Measurements from ENCODE around the gene SIRT3. TPM values are rescaled to one million over a fixed set of nuclear protein-coding genes. Genes with fewer than 3 reads are reported as not detected.

The SIRT3 gene
- total and polyA plus RNA-seq, 2 of the 13 experiments (the other 11 are each of a cell fraction or from before 2014, with no cell fraction given) = 15.1 to 18.2 TPM

GRCh38 chr11:207208-207862 lies 28.8 kb downstream of the SIRT3 start, which contains the start of the genes BET1L and RIC8A (continued):
- TF ChIP-seq CBX2 (IDR thresholded peaks at IDR 0.05; ENCODE audit: low read depth, low read length) = no peak
- no peak for TF ChIP-seq CBX2 (CRISPR knock-in tag; IDR thresholded peaks at IDR 0.05; ENCODE audit: low read depth)
- TF ChIP-seq DBP (CRISPR knock-in tag; IDR thresholded peaks at IDR 0.05; ENCODE audit: not compliant biosample characterization) = no peak
- no peak for TF ChIP-seq ZNF432 (CRISPR knock-in tag; IDR thresholded peaks at IDR 0.05; ENCODE audit: borderline replicate concordance)
- TF ChIP-seq GATA4 (IDR thresholded peaks at IDR 0.05; ENCODE audit: borderline replicate concordance, low read depth) = peak; percentile 50
- no peak; the same call in 1 of the 2 replicates for TF ChIP-seq FOXA3 (CRISPR knock-in tag; IDR thresholded peaks at IDR 0.05)
- no peak for TF ChIP-seq RBAK (CRISPR knock-in tag; IDR thresholded peaks at IDR 0.05)
- no peak for TF ChIP-seq ZNF737 (CRISPR knock-in tag; IDR thresholded peaks at IDR 0.05; ENCODE audit: borderline replicate concordance)
- no peak for TF ChIP-seq ZBTB21 (CRISPR knock-in tag; IDR thresholded peaks at IDR 0.05)
- no peak for TF ChIP-seq ZBTB8A (CRISPR knock-in tag; IDR thresholded peaks at IDR 0.05; ENCODE audit: borderline replicate concordance, low read depth)
- no peak for TF ChIP-seq ZNF549 (CRISPR knock-in tag; IDR thresholded peaks at IDR 0.05)
- TF ChIP-seq TRAFD1 (CRISPR knock-in tag; IDR thresholded peaks at IDR 0.05; ENCODE audit: borderline replicate concordance) = no peak
- peak; percentile 66; the same call in 1 of the 2 replicates for TF ChIP-seq LBX2 (CRISPR knock-in tag; IDR thresholded peaks at IDR 0.05; ENCODE audit: borderline replicate concordance)
- peak; percentile 91 for TF ChIP-seq ETV5 (CRISPR knock-in tag; IDR thresholded peaks at IDR 0.05; ENCODE audit: borderline replicate concordance)
- peak; percentile 38; the same call in 1 of the 2 replicates for TF ChIP-seq ZNF558 (CRISPR knock-in tag; IDR thresholded peaks at IDR 0.05; ENCODE audit: borderline replicate concordance)
- no peak for TF ChIP-seq KLF9 (CRISPR knock-in tag; IDR thresholded peaks at IDR 0.05; ENCODE audit: low read depth)
- TF ChIP-seq ISL2 (CRISPR knock-in tag; IDR thresholded peaks at IDR 0.05) = peak; percentile 71
- no peak for TF ChIP-seq SIN3B (IDR thresholded peaks at IDR 0.05; ENCODE audit: low read length)
- no peak for TF ChIP-seq NFKBIZ (CRISPR knock-in tag; IDR thresholded peaks at IDR 0.05)
- no peak for TF ChIP-seq NFATC3 (CRISPR knock-in tag; IDR thresholded peaks at IDR 0.05)
- peak; percentile 91; the same call in 1 of the 2 replicates for TF ChIP-seq MXD1 (CRISPR knock-in tag; IDR thresholded peaks at IDR 0.05)
- TF ChIP-seq ZNF83 (CRISPR knock-in tag; IDR thresholded peaks at IDR 0.05; ENCODE audit: borderline replicate concordance) = no peak
- 0 out of 2 replicates have a peak, but pooled peaks have one; percentile 45 for TF ChIP-seq ZBTB10 (CRISPR knock-in tag; IDR thresholded peaks at IDR 0.05; ENCODE audit: borderline replicate concordance)
- no peak; a peak in 2 of 4 replicates for TF ChIP-seq KLF16 (CRISPR knock-in tag; IDR thresholded peaks at IDR 0.05)
- TF ChIP-seq HHEX (CRISPR knock-in tag; IDR thresholded peaks at IDR 0.05) = no peak
